Keratinocyte (primary cell): ENCODE measurements around the gene MYO1H. TPM values are rescaled to one million over a fixed set of nuclear protein-coding genes. Genes with fewer than 3 reads are reported as not detected.

ENCODE experiments used
- DNase-seq: peaks from one replicate; pipeline ENCODE4 v3.0.0-alpha.2; 2011; ENCODE audit warnings: low read depth, missing footprints, low spot score
- FAIRE-seq: peaks from 2 replicates; lab custom pipeline; 2011; peaks lifted over from hg19 to GRCh38; lab: Jason Lieb, UNC
- H2AFZ ChIP-seq: 2 replicates; pipeline ENCODE4 v1.6.0; 2012; ENCODE audit warnings: low read length, control low read depth, inconsistent platforms; ENCODE audit not compliant: control insufficient read depth
- H3K27ac ChIP-seq: 2 replicates; pipeline ENCODE4 v1.5.1; 2011; ENCODE audit warnings: low read length; ENCODE audit not compliant: control insufficient read depth, insufficient read depth
- H3K27me3 ChIP-seq: 3 replicates; pipeline ENCODE4 v1.6.0; 2011; ENCODE audit warnings: low read length; ENCODE audit not compliant: control insufficient read depth, insufficient read depth; ENCODE audit errors: extremely low read depth
- H3K36me3 ChIP-seq, 2 experiments: 2 replicates in 1 of 2; 3 replicates in 1 of 2; pipeline ENCODE4 v1.5.1; 2011; ENCODE audit warnings: low read length in 2 of 2, mild to moderate bottlenecking in 1 of 2; ENCODE audit not compliant: control insufficient read depth in 2 of 2, insufficient read depth in 2 of 2; ENCODE audit errors: extremely low read depth in 1 of 2
- H3K4me1 ChIP-seq: 3 replicates; pipeline ENCODE4 v1.5.1; 2011; ENCODE audit warnings: low read length; ENCODE audit not compliant: control insufficient read depth, insufficient read depth; ENCODE audit errors: extremely low read depth
- H3K4me2 ChIP-seq: 3 replicates; pipeline ENCODE4 v1.6.0; 2011; ENCODE audit warnings: low read depth, low read length; ENCODE audit not compliant: control insufficient read depth, insufficient read depth; ENCODE audit errors: extremely low read depth
- H3K4me3 ChIP-seq, 3 experiments: fragments of 200-600 bp in 1 of 3; sonication (generic) in 1 of 3; 2 replicates in 2 of 3; 3 replicates in 1 of 3; pipeline ENCODE4 v1.5.1; 2011 to 2016; ENCODE audit warnings: low read length in 3 of 3, mild to moderate bottlenecking in 3 of 3, control low read depth in 2 of 3, inconsistent platforms in 1 of 3, low read depth in 1 of 3, mixed read lengths in 1 of 3, mixed run types in 1 of 3, moderate library complexity in 1 of 3; ENCODE audit not compliant: control insufficient read depth in 2 of 3, insufficient read depth in 2 of 3; ENCODE audit errors: extremely low read depth in 1 of 3
- H3K79me2 ChIP-seq: 2 replicates; pipeline ENCODE4 v1.6.0; 2012; ENCODE audit warnings: low read length; ENCODE audit not compliant: control insufficient read depth, insufficient read depth
- H3K9ac ChIP-seq: 3 replicates; pipeline ENCODE4 v1.6.0; 2011; ENCODE audit warnings: low read length; ENCODE audit not compliant: control insufficient read depth, insufficient read depth; ENCODE audit errors: extremely low read depth
- H3K9me1 ChIP-seq: 3 replicates; pipeline ENCODE4 v1.6.0; 2011; ENCODE audit warnings: low read length; ENCODE audit not compliant: control insufficient read depth, insufficient read depth; ENCODE audit errors: extremely low read depth
- H3K9me3 ChIP-seq: 2 replicates; pipeline ENCODE4 v1.5.1; 2012; ENCODE audit warnings: low read depth, low read length; ENCODE audit not compliant: control insufficient read depth
- H4K20me1 ChIP-seq: 3 replicates; pipeline ENCODE4 v1.6.0; 2011; ENCODE audit warnings: low read length; ENCODE audit not compliant: control insufficient read depth, insufficient read depth; ENCODE audit errors: extremely low read depth
- CTCF ChIP-seq, 3 experiments: IDR thresholded peaks in 1 of 3; conservative IDR thresholded peaks in 1 of 3; optimal IDR thresholded peaks in 1 of 3; 2 replicates in 2 of 3; 3 replicates in 1 of 3; pipeline versions ENCODE3 to v1.5.1; 2011; ENCODE audit warnings: low read length in 3 of 3, mild to moderate bottlenecking in 3 of 3, moderate library complexity in 2 of 3, control low read depth in 1 of 3, inconsistent platforms in 1 of 3; ENCODE audit not compliant: insufficient read depth in 2 of 3; ENCODE audit errors: extremely low read depth in 1 of 3
- EZH2 ChIP-seq: IDR thresholded peaks from one replicate; pipeline ENCODE4 v1.6.1; 2012; ENCODE audit warnings: inconsistent platforms, mild to moderate bottlenecking, low read length, moderate library complexity
- dilution Hi-C: fragments of 300-500 bp; cut with MboI; formaldehyde crosslinking; loops from one replicate; pipeline ENCODE4 v1.7.0; 2020; ENCODE audit warnings: low sequenced_read_pairs; ENCODE audit not compliant: extremely low pct_ligation_motif_present
- polyA plus RNA-seq, 5 experiments: library from polyadenylated mRNA; depleted of rRNA in 3 of 5; stranded (reverse) in 3 of 5; stranded (forward) in 1 of 5; unstranded in 1 of 5; fragments of >200 nt; gene quantifications; 1 replicate in 1 of 5; 2 replicates in 3 of 5; 3 replicates in 1 of 5; pipeline versions ENCODE4 v1.2.1 to v1.2.3, GENCODE V29; 2011 to 2012; ENCODE audit warnings: missing spikeins in 2 of 5, low read depth in 1 of 5, low replicate concordance in 1 of 5

The MYO1H gene
- polyA plus RNA-seq, 1 donor (not counting 4 experiments of a cell fraction or from before 2014, with no cell fraction given): not detected

GRCh38 chr12:109480356-109480755 is 132.7 kb downstream of the MYO1H start:
- Histone ChIP-seq H2AFZ (no peak overlapping the region), H3K36me3 (peaks cover 12 to 14% of the 10 kb centered on the region in 2 experiments), H3K27me3 (no peaks in the 10 kb centered on the region), H3K9me3 (no peaks in the 10 kb centered on the region), H3K9ac (no peak overlapping the region), H3K4me2 (no peak overlapping the region), H3K27ac (no peak overlapping the region), H3K4me1 (peaks cover 16% of the 10 kb centered on the region), H3K4me3 (no peak overlapping the region), H4K20me1 (no peaks in the 10 kb centered on the region), H3K9me1 (no peaks in the 10 kb centered on the region), H3K79me2 (peaks cover 41% of the 10 kb centered on the region)
- TF ChIP-seq CTCF (optimal IDR thresholded peaks at IDR 0.05 in 1 of 3, IDR thresholded peaks at IDR 0.05 in 1 of 3, conservative IDR thresholded peaks at IDR 0.05 in 1 of 3; ENCODE audit: extremely low read depth in 1 of 3, insufficient read depth in 2 of 3, low read length in 3 of 3): no peak
- no peak for TF ChIP-seq EZH2
- no peak for DNase-seq
- no peak for FAIRE-seq
- dilution Hi-C loops: no loop called here

GRCh38 chr12:109481863-109482262 is 134.2 kb downstream of the MYO1H start:
- no peak overlapping the region for H3K9ac ChIP-seq
- no peak overlapping the region for H2AFZ ChIP-seq
- H3K9me1 ChIP-seq: no peaks in the 10 kb centered on the region
- H3K4me2 ChIP-seq: no peak overlapping the region
- DNase-seq: no peak
- H3K4me3 ChIP-seq: no peak overlapping the region
- FAIRE-seq: no peak
- peaks cover 26% of the 10 kb centered on the region for H3K79me2 ChIP-seq
- peaks cover 18 to 20% of the 10 kb centered on the region in 2 experiments for H3K36me3 ChIP-seq
- H3K27ac ChIP-seq: no peak overlapping the region
- H3K9me3 ChIP-seq: no peaks in the 10 kb centered on the region
- no peak for TF ChIP-seq EZH2
- no peak for TF ChIP-seq CTCF (optimal IDR thresholded peaks at IDR 0.05 in 1 of 3, IDR thresholded peaks at IDR 0.05 in 1 of 3, conservative IDR thresholded peaks at IDR 0.05 in 1 of 3; ENCODE audit: extremely low read depth in 1 of 3, insufficient read depth in 2 of 3, low read length in 3 of 3)
- no peaks in the 10 kb centered on the region for H4K20me1 ChIP-seq
- H3K4me1 ChIP-seq: peaks cover 6% of the 10 kb centered on the region
- no peaks in the 10 kb centered on the region for H3K27me3 ChIP-seq
- dilution Hi-C loops: no loop called here
